DND-41 (cell line): ENCODE data around the gene RAB14.

Experiments
- CTCF ChIP-seq: IDR thresholded peaks from 2 replicates; pipeline ENCODE4 v1.5.1; 2012; ENCODE audit warnings: borderline replicate concordance, low read length, moderate library complexity, mild to moderate bottlenecking; ENCODE audit not compliant: poor library complexity, severe bottlenecking; ENCODE audit errors: extremely low read depth
- EZH2 ChIP-seq: IDR thresholded peaks from 3 replicates; pipeline ENCODE4 v1.6.1; 2012; ENCODE audit warnings: borderline replicate concordance, low read depth, mild to moderate bottlenecking, moderate library complexity, low read length, inconsistent platforms; ENCODE audit not compliant: severe bottlenecking

GRCh38 chr9:121234832-121235161, 33.1 kb upstream of the RAB14 start:
- no peak for TF ChIP-seq CTCF
- no peak for TF ChIP-seq EZH2
